MM.1S (cell line): ENCODE data around the gene LRRC63.

Source experiments
- CTCF ChIP-seq: fragments of 300-600 bp; sonication (generic); IDR thresholded peaks from 2 replicates; pipeline ENCODE4 v1.5.1; 2016; ENCODE audit warnings: antibody characterized with exemption, low read length, mixed read lengths
- EZH2 ChIP-seq: fragments of 300-600 bp; sonication (generic); optimal IDR thresholded peaks from 2 replicates; pipeline ENCODE3; 2017; ENCODE audit warnings: low read depth, mild to moderate bottlenecking, antibody characterized with exemption, low read length, mixed read lengths
- EZH2phosphoT487 ChIP-seq: fragments of 300-600 bp; sonication (generic); IDR thresholded peaks from 2 replicates; pipeline ENCODE4 v1.6.1; 2018; ENCODE audit warnings: antibody characterized with exemption, low read length

GRCh38 chr13:46211483-46212351 is at the start of gene LRRC63:
- TF ChIP-seq CTCF, result no peak
- no peak for TF ChIP-seq EZH2
- TF ChIP-seq EZH2phosphoT487, result no peak
